Central memory CD8-positive, alpha-beta T cell (primary cell): ENCODE measurements around the gene DAP.

Source experiments
- ATAC-seq: fragments of 150-1000 bp; cut with Tn5 transposase; replicated peaks from 2 replicates; pipeline ENCODE4 v1.10.0; 2022; ENCODE audit warnings: mild to moderate bottlenecking, moderate FRiP score, moderate number of reproducible peaks; ENCODE audit not compliant: poor library complexity, severe bottlenecking; ENCODE audit errors: extremely low read depth
- DNase-seq, 2 donors: peaks; one replicate each; pipeline ENCODE4 v3.0.0; 2021; ENCODE audit warnings: low spot score in 2 of 2
- H3K27ac Mint-ChIP-seq: one replicate; pipeline ENCODE4 v1.8.0; 2022; ENCODE audit warnings: low read depth, mild to moderate bottlenecking, moderate library complexity, mixed read lengths
- H3K27me3 Mint-ChIP-seq: one replicate; pipeline ENCODE4 v1.8.0; 2022; ENCODE audit warnings: mixed read lengths
- H3K36me3 Mint-ChIP-seq: one replicate; pipeline ENCODE4 v1.8.0; 2022; ENCODE audit warnings: mild to moderate bottlenecking, moderate library complexity, mixed read lengths; ENCODE audit not compliant: insufficient read depth
- H3K4me1 Mint-ChIP-seq: one replicate; pipeline ENCODE4 v1.8.0; 2022; ENCODE audit warnings: mixed read lengths
- H3K4me3 Mint-ChIP-seq: one replicate; pipeline ENCODE4 v1.8.0; 2022; ENCODE audit warnings: mild to moderate bottlenecking, moderate library complexity, mixed read lengths
- H3K9me3 Mint-ChIP-seq: one replicate; pipeline ENCODE4 v1.8.0; 2022; ENCODE audit warnings: mixed read lengths

Gene DAP

GRCh38 chr5:10757043-10757442 lies 4.0 kb downstream of the DAP start:
- ATAC-seq, result no peak
- Mint-ChIP-seq H3K36me3 (peaks cover 9% of the 10 kb centered on the region), H3K27ac (no peak overlapping the region), H3K4me3 (no peak overlapping the region), H3K9me3 (no peaks in the 10 kb centered on the region), H3K27me3 (no peaks in the 10 kb centered on the region), H3K4me1 (peaks cover 41% of the 10 kb centered on the region)
- DNase-seq, result no peak

- H3K4me1 Mint-ChIP-seq, result peaks cover 40% of the 10 kb centered on the region
- no peaks in the 10 kb centered on the region for H3K27me3 Mint-ChIP-seq
- no peak for ATAC-seq
- DNase-seq, result no peak
- no peak overlapping the region for H3K4me3 Mint-ChIP-seq
- no peaks in the 10 kb centered on the region for H3K9me3 Mint-ChIP-seq
- H3K27ac Mint-ChIP-seq, result no peak overlapping the region
- H3K36me3 Mint-ChIP-seq, result peaks cover 12% of the 10 kb centered on the region
These were observed 4.5 kb downstream of the DAP start for GRCh38 chr5:10756549-10756948.

GRCh38 chr5:10753178-10753577 lies 7.9 kb downstream of the DAP start:
- Mint-ChIP-seq H3K27ac (no peak overlapping the region), H3K36me3 (peaks cover 20% of the 10 kb centered on the region), H3K9me3 (no peaks in the 10 kb centered on the region), H3K4me3 (no peak overlapping the region), H3K27me3 (no peaks in the 10 kb centered on the region), H3K4me1 (peaks cover 44% of the 10 kb centered on the region)
- DNase-seq (no peak), ATAC-seq (no peak)

GRCh38 chr5:10752451-10752850 lies 8.6 kb downstream of the DAP start:
- no peaks in the 10 kb centered on the region for H3K27me3 Mint-ChIP-seq
- DNase-seq (no peak), ATAC-seq (no peak)
- H3K27ac Mint-ChIP-seq, result no peak overlapping the region
- no peaks in the 10 kb centered on the region for H3K9me3 Mint-ChIP-seq
- peaks cover 18% of the 10 kb centered on the region for H3K36me3 Mint-ChIP-seq
- no peak overlapping the region for H3K4me3 Mint-ChIP-seq
- H3K4me1 Mint-ChIP-seq, result peaks cover 39% of the 10 kb centered on the region

GRCh38 chr5:10750909-10751308 lies 10.1 kb downstream of the DAP start:
- ATAC-seq, result no peak
- Mint-ChIP-seq H3K4me3 (no peak overlapping the region), H3K27me3 (no peaks in the 10 kb centered on the region), H3K36me3 (peaks cover 20% of the 10 kb centered on the region), H3K4me1 (peaks cover 41% of the 10 kb centered on the region), H3K27ac (no peak overlapping the region), H3K9me3 (no peaks in the 10 kb centered on the region)
- DNase-seq, result no peak

GRCh38 chr5:10747678-10748622 lies 13.1 kb downstream of the DAP start:
- ATAC-seq (no peak), DNase-seq (no peak)
- Mint-ChIP-seq H3K36me3 (peaks cover 31% of the 10 kb centered on the region), H3K4me1 (peaks cover 25% of the 10 kb centered on the region), H3K4me3 (no peak overlapping the region), H3K27ac (no peak overlapping the region), H3K27me3 (no peaks in the 10 kb centered on the region), H3K9me3 (no peaks in the 10 kb centered on the region)

- H3K27ac Mint-ChIP-seq, result no peak overlapping the region
- H3K27me3 Mint-ChIP-seq, result no peaks in the 10 kb centered on the region
- H3K4me1 Mint-ChIP-seq, result peaks cover 25% of the 10 kb centered on the region
- no peak for ATAC-seq
- H3K9me3 Mint-ChIP-seq, result no peaks in the 10 kb centered on the region
- no peak for DNase-seq
- H3K4me3 Mint-ChIP-seq, result no peak overlapping the region
- peaks cover 30% of the 10 kb centered on the region for H3K36me3 Mint-ChIP-seq
These were observed 14.3 kb downstream of the DAP start for GRCh38 chr5:10746711-10747110.

- DNase-seq (no peak), ATAC-seq (no peak)
- no peak overlapping the region for H3K27ac Mint-ChIP-seq
- H3K9me3 Mint-ChIP-seq, result no peaks in the 10 kb centered on the region
- no peaks in the 10 kb centered on the region for H3K27me3 Mint-ChIP-seq
- H3K36me3 Mint-ChIP-seq, result peaks cover 21% of the 10 kb centered on the region
- H3K4me3 Mint-ChIP-seq, result no peak overlapping the region
- peaks cover 15% of the 10 kb centered on the region for H3K4me1 Mint-ChIP-seq
These were observed 15.9 kb downstream of the DAP start for GRCh38 chr5:10745133-10745532.

GRCh38 chr5:10744681-10745080 lies 16.4 kb downstream of the DAP start:
- no peak for DNase-seq
- Mint-ChIP-seq H3K9me3 (no peaks in the 10 kb centered on the region), H3K4me1 (peaks cover 19% of the 10 kb centered on the region), H3K27me3 (no peaks in the 10 kb centered on the region), H3K4me3 (no peak overlapping the region), H3K27ac (no peak overlapping the region), H3K36me3 (peaks cover 20% of the 10 kb centered on the region)
- no peak for ATAC-seq

GRCh38 chr5:10743951-10744350 lies 17.1 kb downstream of the DAP start:
- peaks cover 19% of the 10 kb centered on the region for H3K4me1 Mint-ChIP-seq
- H3K4me3 Mint-ChIP-seq, result no peak overlapping the region
- no peaks in the 10 kb centered on the region for H3K9me3 Mint-ChIP-seq
- H3K27me3 Mint-ChIP-seq, result no peaks in the 10 kb centered on the region
- DNase-seq (no peak), ATAC-seq (no peak)
- no peak overlapping the region for H3K27ac Mint-ChIP-seq
- peaks cover 17% of the 10 kb centered on the region for H3K36me3 Mint-ChIP-seq

- Mint-ChIP-seq H3K27me3 (no peaks in the 10 kb centered on the region), H3K9me3 (no peaks in the 10 kb centered on the region), H3K4me1 (peaks cover 22% of the 10 kb centered on the region), H3K36me3 (peaks cover 15% of the 10 kb centered on the region), H3K4me3 (no peak overlapping the region), H3K27ac (no peak overlapping the region)
- no peak for DNase-seq
- ATAC-seq, result no peak
These were observed 17.5 kb downstream of the DAP start for GRCh38 chr5:10743526-10743925.

GRCh38 chr5:10741661-10742060 lies 19.4 kb downstream of the DAP start:
- no peaks in the 10 kb centered on the region for H3K9me3 Mint-ChIP-seq
- no peak overlapping the region for H3K4me3 Mint-ChIP-seq
- H3K27ac Mint-ChIP-seq, result no peak overlapping the region
- H3K4me1 Mint-ChIP-seq, result peaks cover 26% of the 10 kb centered on the region
- H3K27me3 Mint-ChIP-seq, result no peaks in the 10 kb centered on the region
- ATAC-seq (no peak), DNase-seq (no peak)
- H3K36me3 Mint-ChIP-seq, result peaks cover 19% of the 10 kb centered on the region

GRCh38 chr5:10740384-10740783 lies 20.6 kb downstream of the DAP start:
- Mint-ChIP-seq H3K9me3 (no peaks in the 10 kb centered on the region), H3K27ac (no peak overlapping the region), H3K4me1 (peaks cover 32% of the 10 kb centered on the region), H3K4me3 (no peak overlapping the region), H3K27me3 (no peaks in the 10 kb centered on the region), H3K36me3 (peaks cover 15% of the 10 kb centered on the region)
- ATAC-seq (no peak), DNase-seq (no peak)
